WTC11 (cell line): ENCODE results near the gene RIPOR2. TPM values are rescaled to one million over a fixed set of nuclear protein-coding genes. Genes with fewer than 3 reads are reported as not detected.

Experiments
- ATAC-seq: fragments of 200-7000 bp; cut with Tn5 transposase; 2 replicates; pipeline ENCODE4 v1.10.0; 2021; ENCODE audit warnings: mild to moderate bottlenecking, moderate library complexity
- CTCF ChIA-PET: fragments of 300-600 bp; sonication (Branson Sonifier 250); formaldehyde crosslinking; loops from one replicate; lab custom pipeline; 2021; ENCODE audit warnings: antibody characterized with exemption; lab: Charles Lee
- POLR2A ChIA-PET: fragments of 350-600 bp; sonication (Branson Sonifier 250); formaldehyde crosslinking; loops from one replicate; lab custom pipeline; 2021; ENCODE audit warnings: antibody characterized with exemption; lab: Charles Lee
- DNase-seq: peaks from one replicate; pipeline ENCODE4 v3.0.0; 2021; ENCODE audit warnings: low spot score
- H3K27ac Mint-ChIP-seq: 2 replicates; pipeline ENCODE4 v1.8.0; 2021; ENCODE audit warnings: mixed read lengths
- H3K27me3 Mint-ChIP-seq: 2 replicates; pipeline ENCODE4 v1.8.0; 2021; ENCODE audit warnings: low read depth, mild to moderate bottlenecking, moderate library complexity, mixed read lengths
- H3K36me3 Mint-ChIP-seq: 2 replicates; pipeline ENCODE4 v1.8.0; 2021; ENCODE audit warnings: mixed read lengths
- H3K4me1 Mint-ChIP-seq: 2 replicates; pipeline ENCODE4 v1.8.0; 2022; ENCODE audit warnings: mixed read lengths
- H3K4me3 Mint-ChIP-seq: 2 replicates; pipeline ENCODE4 v1.8.0; 2021; ENCODE audit warnings: mild to moderate bottlenecking, moderate library complexity, mixed read lengths
- H3K9me3 Mint-ChIP-seq: 2 replicates; pipeline ENCODE4 v1.8.0; 2021; ENCODE audit warnings: mixed read lengths
- CREM ChIP-seq: sonication (generic); formaldehyde crosslinking; IDR thresholded peaks from 2 replicates; pipeline ENCODE4 v1.8.1; 2022; ENCODE audit warnings: mild to moderate bottlenecking, missing genetic modification reagents, moderate library complexity
- EMX1 ChIP-seq: fragments of 250-450 bp; sonication (Bioruptor Pico); IDR thresholded peaks from 2 replicates; pipeline ENCODE4 v1.8.0; 2021; ENCODE audit warnings: mild to moderate bottlenecking
- GRHL2 ChIP-seq: fragments of 250-450 bp; sonication (Bioruptor Pico); IDR thresholded peaks from 2 replicates; pipeline ENCODE4 v1.8.0; 2022; ENCODE audit warnings: mild to moderate bottlenecking, moderate library complexity; ENCODE audit not compliant: insufficient replicate concordance, severe bottlenecking
- GTF2I ChIP-seq: fragments of 250-450 bp; sonication (Bioruptor Pico); conservative IDR thresholded peaks from 2 replicates; pipeline ENCODE4 v1.4.0; 2021; ENCODE audit warnings: mild to moderate bottlenecking
- HMGA2 ChIP-seq: fragments of 250-450 bp; sonication (Bioruptor Pico); IDR thresholded peaks from 2 replicates; pipeline ENCODE4 v1.4.0; 2021; ENCODE audit warnings: mild to moderate bottlenecking, moderate library complexity
- IRF2 ChIP-seq: sonication (generic); formaldehyde crosslinking; IDR thresholded peaks from 2 replicates; pipeline ENCODE4 v1.8.0; 2022; ENCODE audit warnings: low read depth, missing genetic modification reagents, borderline replicate concordance
- MXD4 ChIP-seq: fragments of 250-450 bp; sonication (Bioruptor Pico); IDR thresholded peaks from 2 replicates; pipeline ENCODE4 v1.8.0; 2021; ENCODE audit warnings: mild to moderate bottlenecking, moderate library complexity, borderline replicate concordance
- MYBL2 ChIP-seq: sonication (generic); formaldehyde crosslinking; IDR thresholded peaks from 2 replicates; pipeline ENCODE4 v1.8.1; 2023; ENCODE audit warnings: mild to moderate bottlenecking, moderate library complexity, missing genetic modification reagents
- ZNF121 ChIP-seq: sonication (generic); formaldehyde crosslinking; IDR thresholded peaks from 2 replicates; pipeline ENCODE4 v1.8.0; 2023; ENCODE audit warnings: missing genetic modification reagents
- ZNF317 ChIP-seq: sonication (generic); formaldehyde crosslinking; IDR thresholded peaks from 2 replicates; pipeline ENCODE4 v1.8.1; 2023; ENCODE audit warnings: low read depth, mild to moderate bottlenecking, moderate library complexity, missing genetic modification reagents, borderline replicate concordance
- total RNA-seq: library from RNA; stranded (reverse); gene quantifications from 3 replicates; pipeline ENCODE4 v1.2.3, GENCODE V29; 2021
- TF ChIP-seq, protein P1 (sequence below): sonication (generic); formaldehyde crosslinking; IDR thresholded peaks from 2 replicates; pipeline ENCODE4 v1.8.1; 2022; ENCODE audit warnings: low read depth, mild to moderate bottlenecking, moderate library complexity, missing genetic modification reagents, borderline replicate concordance
- TF ChIP-seq, protein P2 (sequence below): sonication (generic); formaldehyde crosslinking; IDR thresholded peaks from 2 replicates; pipeline ENCODE4 v1.8.1; 2022; ENCODE audit warnings: low read depth, missing genetic modification reagents, borderline replicate concordance
- TF ChIP-seq, protein P3 (sequence below): sonication (generic); formaldehyde crosslinking; conservative IDR thresholded peaks from 2 replicates; pipeline ENCODE4 v1.8.1; 2023; ENCODE audit warnings: mild to moderate bottlenecking, low read depth, missing genetic modification reagents, moderate library complexity
- TF ChIP-seq, protein P4 (sequence below): fragments of 250-450 bp; sonication (Bioruptor Pico); conservative IDR thresholded peaks from 2 replicates; pipeline ENCODE4 v1.9.0; 2021; ENCODE audit warnings: mild to moderate bottlenecking
- TF ChIP-seq, protein P5 (sequence below): fragments of 250-450 bp; sonication (Bioruptor Pico); IDR thresholded peaks from 2 replicates; pipeline ENCODE4 v1.9.0; 2021; ENCODE audit warnings: mild to moderate bottlenecking, borderline replicate concordance
- TF ChIP-seq, protein P6 (sequence below): sonication (generic); formaldehyde crosslinking; IDR thresholded peaks from 2 replicates; pipeline ENCODE4 v1.8.1; 2023; ENCODE audit warnings: mild to moderate bottlenecking, missing genetic modification reagents, borderline replicate concordance

Gene RIPOR2
- total RNA-seq, 1 experiment from 2014 or later, result 13.5 TPM

DNA sequence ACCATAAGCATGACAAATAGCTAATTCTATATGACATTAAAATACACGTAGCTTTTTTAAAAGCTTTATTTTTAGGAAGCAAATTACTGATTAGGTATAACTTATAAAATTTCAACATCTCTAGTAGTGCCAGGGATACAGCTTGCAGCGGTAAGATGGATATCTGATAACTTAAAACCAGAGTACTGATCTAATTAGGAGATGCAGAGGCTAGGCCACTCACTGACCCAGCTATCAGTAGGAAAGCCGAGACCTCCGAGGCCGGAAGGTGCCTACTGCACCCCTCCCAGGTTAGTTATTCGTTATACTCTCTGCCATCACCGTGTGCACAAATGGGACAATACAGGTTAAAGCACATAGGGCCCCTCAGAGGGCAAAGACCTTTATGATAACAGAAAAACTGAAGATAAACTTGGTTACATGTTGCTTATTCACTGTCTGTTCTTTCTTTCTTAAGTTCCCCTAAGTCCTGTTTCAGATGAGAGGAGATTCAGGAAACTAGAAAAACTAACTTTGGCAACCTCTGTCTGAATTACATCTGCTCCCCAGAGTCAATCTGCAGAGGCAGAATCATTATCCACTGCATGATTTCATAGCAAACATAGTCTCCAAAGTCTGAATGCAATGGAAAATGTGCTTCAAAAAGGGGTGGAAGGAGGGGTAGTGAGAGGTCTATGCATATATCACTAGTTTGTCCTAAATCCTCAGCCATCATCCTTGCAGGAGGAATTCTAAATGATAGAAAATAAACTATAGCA, 60.8 kb downstream of the RIPOR2 start (continued):
- TF ChIP-seq GTF2I (CRISPR knock-in tag) (no peak), CREM (CRISPR knock-in tag) (no peak), MYBL2 (CRISPR knock-in tag) (no peak), HMGA2 (CRISPR knock-in tag) (no peak), IRF2 (no peak), EMX1 (CRISPR knock-in tag) (no peak)
- TF ChIP-seq, protein P1, sequence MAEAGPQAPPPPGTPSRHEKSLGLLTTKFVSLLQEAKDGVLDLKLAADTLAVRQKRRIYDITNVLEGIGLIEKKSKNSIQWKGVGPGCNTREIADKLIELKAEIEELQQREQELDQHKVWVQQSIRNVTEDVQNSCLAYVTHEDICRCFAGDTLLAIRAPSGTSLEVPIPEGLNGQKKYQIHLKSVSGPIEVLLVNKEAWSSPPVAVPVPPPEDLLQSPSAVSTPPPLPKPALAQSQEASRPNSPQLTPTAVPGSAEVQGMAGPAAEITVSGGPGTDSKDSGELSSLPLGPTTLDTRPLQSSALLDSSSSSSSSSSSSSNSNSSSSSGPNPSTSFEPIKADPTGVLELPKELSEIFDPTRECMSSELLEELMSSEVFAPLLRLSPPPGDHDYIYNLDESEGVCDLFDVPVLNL, result no peak
- TF ChIP-seq, protein P2, sequence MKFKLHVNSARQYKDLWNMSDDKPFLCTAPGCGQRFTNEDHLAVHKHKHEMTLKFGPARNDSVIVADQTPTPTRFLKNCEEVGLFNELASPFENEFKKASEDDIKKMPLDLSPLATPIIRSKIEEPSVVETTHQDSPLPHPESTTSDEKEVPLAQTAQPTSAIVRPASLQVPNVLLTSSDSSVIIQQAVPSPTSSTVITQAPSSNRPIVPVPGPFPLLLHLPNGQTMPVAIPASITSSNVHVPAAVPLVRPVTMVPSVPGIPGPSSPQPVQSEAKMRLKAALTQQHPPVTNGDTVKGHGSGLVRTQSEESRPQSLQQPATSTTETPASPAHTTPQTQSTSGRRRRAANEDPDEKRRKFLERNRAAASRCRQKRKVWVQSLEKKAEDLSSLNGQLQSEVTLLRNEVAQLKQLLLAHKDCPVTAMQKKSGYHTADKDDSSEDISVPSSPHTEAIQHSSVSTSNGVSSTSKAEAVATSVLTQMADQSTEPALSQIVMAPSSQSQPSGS (CRISPR knock-in tag), result no peak

DNA sequence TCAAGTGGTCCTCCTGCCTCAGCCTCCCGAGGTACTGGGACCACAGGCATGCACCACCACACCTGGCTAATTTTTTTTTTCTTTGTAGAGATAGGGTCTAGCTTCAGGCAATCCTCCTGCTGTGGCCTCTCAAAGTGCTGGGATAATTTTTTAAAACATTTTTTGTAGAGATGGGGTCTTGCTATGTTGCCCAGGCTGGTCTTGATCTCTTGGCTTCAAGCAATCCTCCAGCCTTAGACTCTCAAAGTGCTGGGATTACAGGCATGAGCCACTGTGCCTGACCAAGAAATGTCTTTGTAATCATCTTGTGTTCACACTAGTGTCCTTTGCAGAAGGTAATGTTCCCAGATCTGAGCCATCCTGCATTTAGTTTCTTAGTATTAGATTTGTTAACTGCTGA, 61.6 kb downstream of the RIPOR2 start:
- Mint-ChIP-seq H3K4me1 (peaks cover 60% of the 10 kb centered on the region), H3K36me3 (peaks cover 11% of the 10 kb centered on the region), H3K4me3 (no peak overlapping the region), H3K27me3 (no peaks in the 10 kb centered on the region), H3K9me3 (no peaks in the 10 kb centered on the region), H3K27ac (no peak overlapping the region)
- DNase-seq (no peak), ATAC-seq (no peak)
- TF ChIP-seq MXD4 (CRISPR knock-in tag) (no peak), GRHL2 (no peak), ZNF121 (peak; percentile 85)
- TF ChIP-seq, protein P3, sequence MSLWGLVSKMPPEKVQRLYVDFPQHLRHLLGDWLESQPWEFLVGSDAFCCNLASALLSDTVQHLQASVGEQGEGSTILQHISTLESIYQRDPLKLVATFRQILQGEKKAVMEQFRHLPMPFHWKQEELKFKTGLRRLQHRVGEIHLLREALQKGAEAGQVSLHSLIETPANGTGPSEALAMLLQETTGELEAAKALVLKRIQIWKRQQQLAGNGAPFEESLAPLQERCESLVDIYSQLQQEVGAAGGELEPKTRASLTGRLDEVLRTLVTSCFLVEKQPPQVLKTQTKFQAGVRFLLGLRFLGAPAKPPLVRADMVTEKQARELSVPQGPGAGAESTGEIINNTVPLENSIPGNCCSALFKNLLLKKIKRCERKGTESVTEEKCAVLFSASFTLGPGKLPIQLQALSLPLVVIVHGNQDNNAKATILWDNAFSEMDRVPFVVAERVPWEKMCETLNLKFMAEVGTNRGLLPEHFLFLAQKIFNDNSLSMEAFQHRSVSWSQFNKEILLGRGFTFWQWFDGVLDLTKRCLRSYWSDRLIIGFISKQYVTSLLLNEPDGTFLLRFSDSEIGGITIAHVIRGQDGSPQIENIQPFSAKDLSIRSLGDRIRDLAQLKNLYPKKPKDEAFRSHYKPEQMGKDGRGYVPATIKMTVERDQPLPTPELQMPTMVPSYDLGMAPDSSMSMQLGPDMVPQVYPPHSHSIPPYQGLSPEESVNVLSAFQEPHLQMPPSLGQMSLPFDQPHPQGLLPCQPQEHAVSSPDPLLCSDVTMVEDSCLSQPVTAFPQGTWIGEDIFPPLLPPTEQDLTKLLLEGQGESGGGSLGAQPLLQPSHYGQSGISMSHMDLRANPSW (CRISPR knock-in tag), result no peak
- POLR2A ChIA-PET, result interaction anchor here (0.6 kb wide), 1 partner anchor 315 kb away, joined by 3 read pairs; no protein-coding TSS in a partner anchor
- CTCF ChIA-PET, result interaction anchor here (0.9 to 4.0 kb wide), 3 partner anchors 18 to 144 kb away, joined by 3 to 23 read pairs (median 3); no protein-coding TSS in a partner anchor

DNA sequence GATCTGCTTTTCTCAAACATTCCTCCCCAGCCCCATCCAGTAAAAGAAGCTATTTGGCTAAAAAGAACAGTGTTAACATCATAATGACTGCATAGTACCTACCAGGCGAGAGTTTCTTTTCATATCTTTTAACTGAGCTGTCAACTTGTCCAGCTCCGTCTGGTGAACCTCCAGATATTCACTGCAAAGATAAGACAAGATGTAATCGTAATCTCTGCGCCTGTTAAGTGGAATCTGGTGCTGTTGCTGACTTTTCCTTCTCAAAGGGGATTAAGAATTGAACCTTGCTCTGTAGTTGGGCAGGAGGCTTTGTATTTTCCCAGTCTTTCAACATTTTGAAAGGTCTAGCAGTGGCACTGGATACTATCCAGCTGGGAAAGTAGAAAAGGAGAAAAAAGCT, 63.0 kb downstream of the RIPOR2 start:
- no peaks in the 10 kb centered on the region for H3K9me3 Mint-ChIP-seq
- POLR2A ChIA-PET, result interaction anchor here (0.6 kb wide), 1 partner anchor 147 kb away, joined by 4 read pairs; no protein-coding TSS in a partner anchor
- CTCF ChIA-PET, result interaction anchor here (1.0 to 2.9 kb wide), 5 partner anchors 10 to 198 kb away, joined by 3 to 17 read pairs (median 5); no protein-coding TSS in a partner anchor
- no peaks in the 10 kb centered on the region for H3K27me3 Mint-ChIP-seq
- peak overlapping the region; percentile 86 for H3K27ac Mint-ChIP-seq
- H3K4me3 Mint-ChIP-seq, result no peak overlapping the region
- DNase-seq (no peak), ATAC-seq (no peak)
- peaks cover 48% of the 10 kb centered on the region for H3K4me1 Mint-ChIP-seq
- H3K36me3 Mint-ChIP-seq, result peaks cover 11% of the 10 kb centered on the region
- TF ChIP-seq, protein P4, sequence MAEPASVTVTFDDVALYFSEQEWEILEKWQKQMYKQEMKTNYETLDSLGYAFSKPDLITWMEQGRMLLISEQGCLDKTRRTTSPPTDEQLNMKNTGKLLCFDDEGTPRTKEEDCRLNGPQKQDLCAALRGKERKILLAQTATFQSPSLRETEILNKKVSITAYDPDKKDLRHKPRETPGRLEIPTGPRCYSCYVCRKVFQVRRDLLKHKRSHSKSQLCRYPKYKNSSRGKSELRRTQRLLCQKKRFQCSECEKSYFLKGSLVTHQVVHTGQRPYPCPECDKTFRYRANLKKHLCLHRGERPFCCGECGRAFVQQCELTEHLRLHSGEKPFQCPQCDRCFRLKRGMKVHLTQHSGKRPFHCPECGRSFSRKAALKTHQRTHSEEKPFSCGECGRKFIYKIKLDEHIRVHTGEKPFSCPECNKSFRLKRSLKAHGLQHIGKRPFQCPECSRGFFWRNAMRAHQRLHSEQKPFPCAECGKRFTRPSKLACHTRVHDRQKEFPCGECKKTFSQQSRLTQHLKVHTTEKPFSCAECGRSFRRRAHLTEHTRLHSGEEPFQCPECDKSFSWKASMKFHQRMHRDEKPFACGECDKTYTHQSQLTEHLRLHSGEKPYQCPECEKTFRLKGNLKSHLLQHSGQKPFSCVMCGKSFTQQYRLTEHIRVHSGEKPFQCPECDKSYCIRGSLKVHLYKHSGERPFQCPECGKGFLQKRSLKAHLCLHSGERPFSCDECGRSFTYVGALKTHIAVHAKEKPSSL, result no peak
- TF ChIP-seq ZNF317, result no peak
- TF ChIP-seq, protein P5, sequence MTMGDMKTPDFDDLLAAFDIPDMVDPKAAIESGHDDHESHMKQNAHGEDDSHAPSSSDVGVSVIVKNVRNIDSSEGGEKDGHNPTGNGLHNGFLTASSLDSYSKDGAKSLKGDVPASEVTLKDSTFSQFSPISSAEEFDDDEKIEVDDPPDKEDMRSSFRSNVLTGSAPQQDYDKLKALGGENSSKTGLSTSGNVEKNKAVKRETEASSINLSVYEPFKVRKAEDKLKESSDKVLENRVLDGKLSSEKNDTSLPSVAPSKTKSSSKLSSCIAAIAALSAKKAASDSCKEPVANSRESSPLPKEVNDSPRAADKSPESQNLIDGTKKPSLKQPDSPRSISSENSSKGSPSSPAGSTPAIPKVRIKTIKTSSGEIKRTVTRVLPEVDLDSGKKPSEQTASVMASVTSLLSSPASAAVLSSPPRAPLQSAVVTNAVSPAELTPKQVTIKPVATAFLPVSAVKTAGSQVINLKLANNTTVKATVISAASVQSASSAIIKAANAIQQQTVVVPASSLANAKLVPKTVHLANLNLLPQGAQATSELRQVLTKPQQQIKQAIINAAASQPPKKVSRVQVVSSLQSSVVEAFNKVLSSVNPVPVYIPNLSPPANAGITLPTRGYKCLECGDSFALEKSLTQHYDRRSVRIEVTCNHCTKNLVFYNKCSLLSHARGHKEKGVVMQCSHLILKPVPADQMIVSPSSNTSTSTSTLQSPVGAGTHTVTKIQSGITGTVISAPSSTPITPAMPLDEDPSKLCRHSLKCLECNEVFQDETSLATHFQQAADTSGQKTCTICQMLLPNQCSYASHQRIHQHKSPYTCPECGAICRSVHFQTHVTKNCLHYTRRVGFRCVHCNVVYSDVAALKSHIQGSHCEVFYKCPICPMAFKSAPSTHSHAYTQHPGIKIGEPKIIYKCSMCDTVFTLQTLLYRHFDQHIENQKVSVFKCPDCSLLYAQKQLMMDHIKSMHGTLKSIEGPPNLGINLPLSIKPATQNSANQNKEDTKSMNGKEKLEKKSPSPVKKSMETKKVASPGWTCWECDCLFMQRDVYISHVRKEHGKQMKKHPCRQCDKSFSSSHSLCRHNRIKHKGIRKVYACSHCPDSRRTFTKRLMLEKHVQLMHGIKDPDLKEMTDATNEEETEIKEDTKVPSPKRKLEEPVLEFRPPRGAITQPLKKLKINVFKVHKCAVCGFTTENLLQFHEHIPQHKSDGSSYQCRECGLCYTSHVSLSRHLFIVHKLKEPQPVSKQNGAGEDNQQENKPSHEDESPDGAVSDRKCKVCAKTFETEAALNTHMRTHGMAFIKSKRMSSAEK (CRISPR knock-in tag), result no peak
- TF ChIP-seq, protein P6, sequence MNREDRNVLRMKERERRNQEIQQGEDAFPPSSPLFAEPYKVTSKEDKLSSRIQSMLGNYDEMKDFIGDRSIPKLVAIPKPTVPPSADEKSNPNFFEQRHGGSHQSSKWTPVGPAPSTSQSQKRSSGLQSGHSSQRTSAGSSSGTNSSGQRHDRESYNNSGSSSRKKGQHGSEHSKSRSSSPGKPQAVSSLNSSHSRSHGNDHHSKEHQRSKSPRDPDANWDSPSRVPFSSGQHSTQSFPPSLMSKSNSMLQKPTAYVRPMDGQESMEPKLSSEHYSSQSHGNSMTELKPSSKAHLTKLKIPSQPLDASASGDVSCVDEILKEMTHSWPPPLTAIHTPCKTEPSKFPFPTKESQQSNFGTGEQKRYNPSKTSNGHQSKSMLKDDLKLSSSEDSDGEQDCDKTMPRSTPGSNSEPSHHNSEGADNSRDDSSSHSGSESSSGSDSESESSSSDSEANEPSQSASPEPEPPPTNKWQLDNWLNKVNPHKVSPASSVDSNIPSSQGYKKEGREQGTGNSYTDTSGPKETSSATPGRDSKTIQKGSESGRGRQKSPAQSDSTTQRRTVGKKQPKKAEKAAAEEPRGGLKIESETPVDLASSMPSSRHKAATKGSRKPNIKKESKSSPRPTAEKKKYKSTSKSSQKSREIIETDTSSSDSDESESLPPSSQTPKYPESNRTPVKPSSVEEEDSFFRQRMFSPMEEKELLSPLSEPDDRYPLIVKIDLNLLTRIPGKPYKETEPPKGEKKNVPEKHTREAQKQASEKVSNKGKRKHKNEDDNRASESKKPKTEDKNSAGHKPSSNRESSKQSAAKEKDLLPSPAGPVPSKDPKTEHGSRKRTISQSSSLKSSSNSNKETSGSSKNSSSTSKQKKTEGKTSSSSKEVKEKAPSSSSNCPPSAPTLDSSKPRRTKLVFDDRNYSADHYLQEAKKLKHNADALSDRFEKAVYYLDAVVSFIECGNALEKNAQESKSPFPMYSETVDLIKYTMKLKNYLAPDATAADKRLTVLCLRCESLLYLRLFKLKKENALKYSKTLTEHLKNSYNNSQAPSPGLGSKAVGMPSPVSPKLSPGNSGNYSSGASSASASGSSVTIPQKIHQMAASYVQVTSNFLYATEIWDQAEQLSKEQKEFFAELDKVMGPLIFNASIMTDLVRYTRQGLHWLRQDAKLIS (CRISPR knock-in tag), result no peak
